HL-60/S4 (cell line): ENCODE results near the gene CALD1.

Source experiments
- in situ Hi-C: fragments of 300-500 bp; cut with MboI; formaldehyde crosslinking; loops from 2 replicates; pipeline ENCODE4 v1.14.3; 2022; ENCODE audit warnings: low sequenced_read_pairs

Gene CALD1

DNA sequence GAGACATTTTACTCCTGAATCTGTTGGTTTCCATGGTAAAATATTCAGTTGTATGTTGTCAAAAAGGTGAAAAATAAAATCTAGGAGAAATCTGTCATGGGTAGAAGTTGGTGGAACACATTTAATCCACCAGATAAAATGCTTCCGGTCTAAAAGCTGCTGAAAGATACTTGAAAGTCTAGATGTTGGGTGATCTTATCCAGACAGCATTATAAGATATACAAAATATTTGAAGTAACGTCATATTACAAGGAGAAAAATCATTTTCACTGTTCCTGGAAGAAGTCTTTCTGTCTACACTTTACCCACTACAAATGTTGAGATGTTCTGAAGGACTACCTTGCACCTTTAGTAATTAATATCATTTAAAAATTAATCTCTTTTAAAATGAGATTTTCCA is 40.9 kb downstream of the CALD1 start:
- in situ Hi-C loops = no loop called here

DNA sequence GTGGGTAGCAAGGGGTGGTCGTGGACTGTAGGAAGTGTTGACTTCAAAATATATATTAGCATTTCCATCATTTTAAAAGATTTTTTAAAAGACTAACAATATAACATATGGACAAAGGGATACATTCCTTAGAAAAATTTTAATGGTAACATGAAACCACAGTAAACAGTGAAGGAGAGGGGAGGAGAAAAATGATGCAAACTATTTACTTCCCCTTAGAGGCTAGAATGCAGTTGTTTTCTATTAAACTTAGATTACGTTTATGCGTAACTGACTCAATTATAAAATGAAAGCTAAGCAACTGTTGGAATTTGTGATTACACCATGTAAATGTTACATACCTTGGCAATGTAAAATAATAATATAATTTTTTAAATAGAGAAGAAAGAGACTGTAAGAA is 41.3 kb downstream of the CALD1 start:
- in situ Hi-C loops = no loop called here

GRCh38 chr7:134823400-134823799 is 44.0 kb downstream of the CALD1 start:
- in situ Hi-C loops = no loop called here

DNA sequence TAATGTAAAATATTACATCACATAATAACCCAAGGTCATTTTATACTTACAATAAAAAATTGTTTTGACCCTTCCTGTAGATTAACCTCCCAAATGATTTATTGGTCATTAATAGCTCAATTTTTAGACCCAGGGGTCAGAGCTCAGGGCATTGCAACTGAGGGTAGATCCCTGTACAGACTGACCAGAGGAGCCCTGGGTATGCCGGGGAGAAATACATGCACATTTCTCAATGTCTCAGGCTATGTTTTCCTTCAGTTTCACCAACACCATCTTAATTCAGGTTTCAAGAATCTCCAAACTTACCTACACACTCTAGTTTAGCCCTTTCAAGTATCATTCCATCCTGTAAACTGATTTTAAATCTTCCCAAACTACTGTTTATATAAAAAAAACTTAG is 46.2 kb downstream of the CALD1 start:
- in situ Hi-C loops = no loop called here

DNA sequence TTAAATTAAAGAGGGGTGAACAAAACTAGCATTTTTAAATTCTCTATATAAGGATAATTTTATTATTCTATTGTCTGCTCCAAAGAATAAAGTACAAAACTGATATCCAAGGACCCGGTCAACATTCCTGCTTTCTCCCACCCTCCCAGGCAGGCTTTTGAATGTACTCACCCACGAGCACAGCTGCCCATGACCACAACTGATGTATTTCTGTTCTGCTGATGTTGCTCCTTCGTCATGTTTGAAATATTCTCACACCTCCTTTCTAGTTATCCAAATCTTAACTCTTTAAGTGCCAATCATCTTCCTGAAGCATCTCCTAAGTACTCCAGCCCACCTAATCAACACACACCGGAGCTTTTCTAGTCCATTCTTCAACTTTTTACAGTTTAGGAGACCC is 46.7 kb downstream of the CALD1 start:
- in situ Hi-C loops = no loop called here

DNA sequence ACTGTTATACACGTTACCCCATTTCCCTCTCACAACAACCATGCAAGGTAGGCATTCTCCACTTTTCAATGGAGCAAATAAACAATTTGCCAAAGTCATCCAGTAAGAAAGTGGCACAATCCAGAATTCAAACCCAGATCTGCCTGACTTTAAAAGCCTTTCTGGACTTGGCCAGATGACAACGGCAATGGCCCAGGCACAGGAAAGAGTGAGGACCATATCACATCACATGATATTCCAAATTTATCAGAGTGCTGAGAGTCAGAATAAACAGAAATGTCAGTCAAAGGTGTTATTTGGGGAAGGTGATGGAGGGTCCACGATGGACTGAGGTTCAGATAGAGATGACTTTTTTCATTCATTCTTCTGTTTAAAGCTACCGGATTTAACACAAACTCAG is 48.0 kb downstream of the CALD1 start:
- in situ Hi-C loops = no loop called here

DNA sequence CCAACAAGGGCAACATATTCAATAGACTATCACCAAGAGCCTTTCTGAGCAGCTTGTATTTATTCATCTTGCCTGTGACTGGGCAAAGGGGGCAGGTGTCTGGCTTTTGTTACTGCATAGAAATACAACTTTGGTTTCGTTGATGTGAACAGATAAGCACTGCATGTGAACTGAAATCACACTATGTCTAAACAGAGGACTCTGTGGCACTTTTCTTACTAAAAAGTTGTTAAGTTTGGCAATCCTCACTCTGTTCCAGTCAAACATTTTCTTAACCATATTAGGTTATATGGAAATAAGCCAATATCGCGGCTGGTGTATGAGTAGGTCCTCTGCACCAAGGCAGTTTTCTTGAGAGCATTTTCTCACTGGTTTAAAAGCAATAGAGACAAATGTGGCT is 48.5 kb downstream of the CALD1 start:
- in situ Hi-C loops = no loop called here

DNA sequence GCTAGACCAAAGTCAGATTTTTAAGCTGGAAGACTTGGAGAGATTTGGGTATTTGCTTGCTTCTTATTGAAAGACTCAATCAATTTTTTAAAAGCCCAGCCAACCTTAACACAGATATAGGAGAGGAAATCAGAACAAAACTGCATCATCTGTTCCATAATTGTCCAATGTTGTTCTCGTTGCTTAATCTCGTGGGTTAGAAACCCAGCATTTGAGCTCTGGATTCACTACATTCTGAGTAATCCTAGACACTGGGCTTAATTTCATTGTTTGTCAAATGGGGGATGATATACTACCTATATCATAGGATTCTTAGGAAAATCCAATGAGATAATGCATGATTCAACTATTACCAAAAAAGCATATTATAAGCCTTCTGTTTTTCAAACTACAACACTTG is 48.9 kb downstream of the CALD1 start:
- in situ Hi-C loops = no loop called here

GRCh38 chr7:134829380-134829986 is 50.0 kb downstream of the CALD1 start:
- in situ Hi-C loops = no loop called here

DNA sequence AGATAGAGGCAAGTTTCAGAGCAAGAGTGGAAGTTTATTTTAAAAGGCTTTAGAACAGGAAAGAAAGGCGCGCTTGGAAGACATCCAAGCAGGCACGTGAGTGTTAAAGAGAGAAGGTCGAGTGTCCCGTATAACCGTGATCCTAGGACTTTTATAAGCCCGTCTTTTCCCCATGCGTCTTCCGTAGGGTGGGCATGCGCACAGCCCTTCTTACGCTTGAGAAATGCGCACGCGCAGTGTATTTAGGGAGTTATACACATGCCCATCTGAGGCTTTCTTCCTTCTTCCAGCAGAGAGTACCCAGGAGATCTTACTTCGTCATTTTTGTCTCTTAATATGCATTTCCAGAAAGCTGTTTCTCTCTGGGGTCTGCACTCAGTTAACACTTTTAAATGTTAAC is 52.4 kb downstream of the CALD1 start:
- in situ Hi-C loops = no loop called here

- in situ Hi-C loops = no loop called here
Measured at GRCh38 chr7:134832367-134832766, 52.9 kb downstream of the CALD1 start.

DNA sequence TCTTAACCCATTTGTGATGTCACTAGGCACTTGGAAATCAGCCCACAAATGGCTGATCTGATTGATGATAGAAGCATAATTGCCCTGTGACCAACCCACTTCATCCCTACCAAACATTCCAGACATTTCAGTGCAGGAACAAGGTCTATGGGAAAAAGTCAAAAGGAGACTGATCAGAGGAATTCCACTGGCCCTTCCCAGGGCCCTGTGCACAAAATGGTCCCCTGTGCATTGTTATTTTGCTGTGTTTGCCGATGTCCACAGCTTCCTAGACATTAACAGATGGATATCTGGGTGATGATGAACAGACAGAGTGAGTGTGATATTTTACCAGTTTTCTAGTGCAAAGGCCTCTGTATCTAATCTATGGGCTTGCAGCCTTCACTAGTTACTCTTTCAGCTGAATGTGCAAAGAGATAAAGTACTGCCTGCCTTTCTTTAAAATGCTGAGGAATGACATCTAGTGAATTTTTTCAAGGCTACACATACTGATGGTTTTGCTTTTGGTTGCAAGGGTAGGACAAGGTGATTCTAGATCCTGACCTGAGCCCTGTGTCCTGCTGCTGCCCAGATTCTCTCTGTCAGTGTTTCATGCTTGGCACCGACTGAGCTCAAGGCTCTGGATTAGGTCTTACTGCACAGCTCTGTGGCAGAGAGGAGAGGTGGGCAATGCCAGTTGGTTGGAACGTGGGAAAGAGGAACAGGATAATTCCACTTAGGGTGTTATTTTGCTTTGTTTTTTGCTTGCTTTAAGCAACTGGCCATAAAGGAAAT is 55.4 kb downstream of the CALD1 start:
- in situ Hi-C loops = no loop called here

- in situ Hi-C loops = no loop called here
Measured at GRCh38 chr7:134835463-134835823, 56.0 kb downstream of the CALD1 start.

DNA sequence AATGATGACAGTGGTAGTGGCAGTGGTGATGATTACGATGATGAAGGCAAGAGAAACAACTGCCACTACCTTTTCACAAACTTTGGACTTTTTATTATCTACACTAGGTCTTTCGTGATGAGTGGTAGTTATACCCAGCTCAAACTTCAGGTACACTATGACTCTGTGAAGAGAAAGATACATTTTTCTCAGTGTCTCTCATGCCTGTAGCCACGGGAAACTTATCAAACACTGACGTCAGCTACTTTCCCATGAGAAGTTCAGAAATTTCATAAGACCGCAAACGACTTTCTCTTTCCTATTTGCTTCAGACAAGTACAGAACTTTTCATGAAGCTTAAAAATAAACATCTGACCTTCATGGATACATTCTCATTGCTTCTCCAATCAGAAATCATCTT is 57.0 kb downstream of the CALD1 start:
- in situ Hi-C loops = no loop called here

GRCh38 chr7:134839298-134839697 is 59.9 kb downstream of the CALD1 start:
- in situ Hi-C loops = no loop called here

DNA sequence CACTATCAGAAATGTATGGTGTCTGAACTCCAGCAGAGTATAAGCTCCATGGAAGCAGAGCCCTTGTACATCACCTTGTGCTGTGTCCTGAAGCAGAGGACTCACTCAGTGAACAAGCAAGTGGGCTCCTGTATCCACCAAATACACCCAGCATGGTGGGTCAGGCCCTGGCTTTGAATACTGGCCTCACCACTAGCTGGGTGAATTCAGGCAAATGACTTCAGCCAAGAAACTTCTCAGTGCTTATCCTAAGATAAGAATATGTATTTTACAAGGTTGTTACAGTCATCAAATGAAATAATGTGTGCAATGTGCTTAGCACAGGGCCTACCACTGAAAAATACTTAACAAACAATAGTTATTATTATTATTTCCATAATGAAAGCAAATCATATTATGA is 62.6 kb downstream of the CALD1 start:
- in situ Hi-C loops = no loop called here

DNA sequence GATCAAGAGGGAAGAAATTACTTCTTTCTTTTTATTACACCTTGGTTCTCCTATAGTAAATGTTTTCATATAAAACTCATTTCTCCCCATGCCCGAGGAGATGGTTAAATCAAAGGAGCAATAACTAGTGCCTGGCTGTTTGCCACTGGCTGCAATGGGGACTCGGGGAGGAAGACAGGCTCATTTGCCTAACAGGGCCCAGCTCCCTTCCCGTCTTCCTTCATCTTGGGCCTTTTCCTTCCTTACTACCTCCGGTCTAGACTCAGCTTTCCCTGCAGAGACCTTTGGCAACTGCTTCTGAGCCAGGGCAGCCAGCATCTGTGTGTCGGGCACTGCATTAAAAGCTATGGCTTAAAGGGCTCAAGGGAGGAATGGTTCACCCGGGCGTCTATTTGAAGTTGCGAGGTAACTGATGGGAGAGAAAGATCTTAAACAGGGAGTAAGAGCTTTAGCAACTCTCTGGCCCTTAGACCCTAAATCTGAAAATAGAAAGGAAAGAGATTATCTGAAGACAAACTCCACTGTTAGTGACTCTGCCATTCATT is 63.5 kb downstream of the CALD1 start:
- in situ Hi-C loops = no loop called here

DNA sequence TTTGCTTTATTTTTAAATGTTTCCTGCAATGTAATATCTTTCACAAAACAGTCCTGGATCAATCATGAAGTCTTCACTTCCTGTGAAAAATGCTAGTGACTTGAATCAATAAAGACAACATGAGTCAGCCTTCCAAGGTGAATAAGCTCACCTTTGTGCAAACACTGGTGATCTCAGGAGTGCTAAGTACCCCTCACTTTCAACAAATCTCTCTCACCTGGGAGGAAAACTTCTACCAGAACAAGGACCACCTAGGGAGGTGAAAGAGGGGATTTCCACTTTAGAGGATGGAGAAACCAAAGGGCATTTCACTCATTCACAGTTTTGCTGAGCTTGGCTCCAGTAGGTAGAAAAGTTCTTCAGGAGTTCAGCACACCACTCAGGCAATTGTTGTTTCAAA is 64.8 kb downstream of the CALD1 start:
- in situ Hi-C loops = no loop called here

- in situ Hi-C loops = no loop called here
Measured at GRCh38 chr7:134845461-134845860, 66.0 kb downstream of the CALD1 start.

DNA sequence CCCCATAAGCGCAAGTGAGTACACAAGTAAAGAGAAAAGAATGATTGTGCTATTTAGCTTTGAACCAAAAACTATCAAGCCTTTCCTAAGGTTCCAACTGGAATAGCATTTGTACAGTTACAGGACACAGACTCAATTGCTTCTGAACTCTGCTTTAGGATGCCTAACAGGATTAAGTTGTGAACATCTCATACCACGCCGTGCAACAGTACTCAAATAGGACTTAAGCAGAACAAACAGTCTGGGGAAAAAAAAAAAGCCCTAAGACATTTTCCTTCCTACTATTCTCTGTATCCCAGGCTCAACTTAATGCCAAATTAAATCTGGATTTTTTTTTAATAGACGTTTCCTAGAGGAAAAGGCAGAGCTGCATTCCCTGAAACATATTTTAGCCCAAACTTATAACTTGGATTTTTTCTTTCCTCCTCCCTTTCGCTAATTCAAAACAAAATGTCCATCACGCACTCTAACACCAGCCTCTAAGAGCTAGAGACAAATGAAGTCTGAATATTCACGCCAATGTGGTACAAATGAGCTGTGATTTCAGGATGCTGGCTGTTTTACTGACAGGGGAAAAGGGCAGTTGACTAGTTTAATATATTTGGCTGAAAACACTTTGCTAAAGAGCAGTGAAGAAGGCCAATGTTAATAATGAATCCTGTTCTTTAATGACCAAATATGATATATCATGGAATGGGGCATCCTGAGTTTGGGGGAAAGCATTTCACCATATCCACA is 68.6 kb downstream of the CALD1 start:
- in situ Hi-C loops = no loop called here

DNA sequence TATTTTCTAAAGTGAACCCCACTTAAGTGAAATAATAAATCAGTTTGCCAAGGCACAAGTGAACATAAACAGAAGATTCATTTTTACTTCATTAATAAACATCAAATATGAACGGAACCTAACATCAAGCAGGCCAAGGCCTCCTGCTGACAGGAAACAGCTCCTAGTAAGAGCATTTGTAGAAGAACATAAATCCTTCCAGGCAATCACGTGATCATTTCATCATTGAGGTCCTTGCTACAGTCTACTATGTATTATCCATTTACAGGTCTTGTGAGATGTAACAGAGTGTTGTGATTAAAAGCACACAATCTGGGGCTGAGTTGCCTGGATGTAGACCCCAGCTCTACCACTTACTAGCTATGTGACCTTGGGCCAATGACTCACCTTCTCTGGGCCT is 70.6 kb downstream of the CALD1 start:
- in situ Hi-C loops = no loop called here

- in situ Hi-C loops = no loop called here
Measured at GRCh38 chr7:134851141-134851540, 71.7 kb downstream of the CALD1 start.
